IPS-NIHi7 (cell line): ENCODE data around the gene SDHB.

Experiments
- DNase-seq: peaks from one replicate; pipeline ENCODE4 v3.0.0; 2012; ENCODE audit warnings: mixed read lengths; ENCODE audit errors: extremely low spot score

SDHB gene

GRCh38 chr1:16969057-16969611 lies 84.7 kb downstream of the SDHB start:
- no peak for DNase-seq
